GM12873 (cell line): Measurements from ENCODE around the gene SOX21.

Experiments used
- TF ChIP-seq, protein P1 (sequence below): IDR thresholded peaks from 2 replicates; pipeline ENCODE4 v1.5.1; 2012; ENCODE audit warnings: low read depth, mild to moderate bottlenecking, moderate library complexity, low read length, control low read depth; ENCODE audit not compliant: insufficient read depth; ENCODE audit errors: missing control alignments

Gene SOX21

DNA sequence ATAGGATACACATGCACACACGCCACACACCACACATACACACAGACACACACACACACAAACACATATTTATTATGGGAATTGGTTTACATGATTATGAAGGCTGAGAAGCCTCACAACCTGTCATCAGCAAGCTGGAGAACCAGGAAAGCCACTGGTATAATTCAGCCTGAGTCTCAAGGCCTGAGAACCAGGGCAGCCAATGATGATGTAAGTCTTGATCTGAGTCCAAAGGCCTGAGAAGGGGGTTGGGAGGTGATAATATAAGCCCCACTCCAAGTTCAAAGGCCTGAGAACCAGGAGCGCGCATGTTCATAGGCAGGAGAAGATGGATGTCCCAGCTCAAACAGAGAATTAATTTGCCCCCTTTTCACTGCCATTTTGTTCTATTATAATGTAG lies 18.7 kb upstream of the SOX21 start:
- TF ChIP-seq, protein P1, sequence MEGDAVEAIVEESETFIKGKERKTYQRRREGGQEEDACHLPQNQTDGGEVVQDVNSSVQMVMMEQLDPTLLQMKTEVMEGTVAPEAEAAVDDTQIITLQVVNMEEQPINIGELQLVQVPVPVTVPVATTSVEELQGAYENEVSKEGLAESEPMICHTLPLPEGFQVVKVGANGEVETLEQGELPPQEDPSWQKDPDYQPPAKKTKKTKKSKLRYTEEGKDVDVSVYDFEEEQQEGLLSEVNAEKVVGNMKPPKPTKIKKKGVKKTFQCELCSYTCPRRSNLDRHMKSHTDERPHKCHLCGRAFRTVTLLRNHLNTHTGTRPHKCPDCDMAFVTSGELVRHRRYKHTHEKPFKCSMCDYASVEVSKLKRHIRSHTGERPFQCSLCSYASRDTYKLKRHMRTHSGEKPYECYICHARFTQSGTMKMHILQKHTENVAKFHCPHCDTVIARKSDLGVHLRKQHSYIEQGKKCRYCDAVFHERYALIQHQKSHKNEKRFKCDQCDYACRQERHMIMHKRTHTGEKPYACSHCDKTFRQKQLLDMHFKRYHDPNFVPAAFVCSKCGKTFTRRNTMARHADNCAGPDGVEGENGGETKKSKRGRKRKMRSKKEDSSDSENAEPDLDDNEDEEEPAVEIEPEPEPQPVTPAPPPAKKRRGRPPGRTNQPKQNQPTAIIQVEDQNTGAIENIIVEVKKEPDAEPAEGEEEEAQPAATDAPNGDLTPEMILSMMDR: no peak

- TF ChIP-seq, protein P1: no peak
Measured at GRCh38 chr13:94726425-94726824, 14.1 kb upstream of the SOX21 start.

- TF ChIP-seq, protein P1: no peak
Measured at GRCh38 chr13:94722609-94723345, 10.4 kb upstream of the SOX21 start.

GRCh38 chr13:94717916-94718315 lies 5.6 kb upstream of the SOX21 start:
- TF ChIP-seq, protein P1: no peak

GRCh38 chr13:94716016-94716415 lies 3.7 kb upstream of the SOX21 start:
- TF ChIP-seq, protein P1: no peak

DNA sequence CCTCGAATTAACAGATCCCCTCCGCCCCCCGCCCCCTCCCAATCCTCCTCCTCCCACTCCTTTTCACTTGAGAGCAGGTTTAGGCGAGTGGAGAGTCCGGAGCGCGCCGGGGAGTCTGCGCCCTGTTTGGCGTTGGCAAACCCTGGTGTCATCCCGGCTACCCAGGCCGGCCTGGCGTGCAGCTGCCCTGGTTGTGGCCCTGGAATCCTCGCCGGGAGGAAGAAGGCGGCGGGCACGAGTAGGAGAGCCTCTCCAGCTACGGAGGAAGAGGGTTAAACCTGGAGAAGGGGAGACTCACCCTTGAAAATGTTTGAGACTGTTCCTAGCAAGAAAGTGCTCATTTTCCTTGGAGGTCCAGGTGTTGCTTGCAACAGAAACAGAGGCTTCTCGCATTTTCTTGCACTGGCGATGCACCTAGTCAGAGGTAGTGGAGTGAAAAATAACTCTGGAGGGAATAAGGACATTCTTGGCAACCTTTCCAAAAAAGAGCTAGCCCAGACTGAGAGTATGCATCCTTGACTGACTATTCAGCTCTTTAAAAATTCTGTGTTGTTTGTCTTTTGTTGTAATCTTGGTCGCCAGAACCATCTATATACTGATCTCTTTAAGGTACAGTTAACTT lies 1.3 kb upstream of the SOX21 start:
- TF ChIP-seq, protein P1: no peak

DNA sequence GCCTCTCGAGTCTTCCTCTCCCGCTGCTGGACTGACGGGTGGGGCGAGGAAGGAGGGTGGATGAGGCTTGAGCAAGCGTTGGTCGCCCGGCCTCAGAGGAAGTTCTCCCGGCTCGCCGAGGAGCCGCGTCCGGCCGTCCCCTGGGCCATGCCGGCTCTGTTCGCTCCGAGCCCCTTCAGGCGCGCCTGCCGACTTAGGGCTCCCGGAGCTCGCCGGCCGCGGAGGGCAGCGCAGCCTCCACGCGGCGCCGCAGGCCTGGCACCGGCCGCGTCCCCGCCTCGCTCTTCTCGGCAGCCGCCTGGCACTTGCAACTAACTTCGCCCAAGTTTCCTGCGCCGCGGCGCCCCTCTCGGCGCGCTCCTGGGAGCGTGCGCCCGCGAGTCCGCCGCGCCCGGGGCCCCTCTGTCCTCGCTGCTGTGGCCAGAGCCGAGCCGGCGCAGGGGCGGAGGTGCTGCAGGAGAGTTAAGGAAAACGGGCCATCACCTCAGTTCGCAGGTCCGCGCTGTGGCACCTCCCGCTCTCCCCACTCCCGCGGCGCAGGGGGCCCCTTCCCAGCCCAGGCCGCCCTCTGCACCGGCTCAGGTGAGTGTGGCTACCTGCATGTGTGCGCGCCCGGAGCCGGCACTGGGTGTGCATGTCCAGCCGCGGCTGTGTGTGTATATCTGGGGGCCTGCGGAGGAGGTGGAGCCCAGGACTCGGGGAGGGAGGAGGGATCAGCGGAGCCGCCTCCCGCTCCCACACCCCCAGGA lies 641 bp upstream of the SOX21 start:
- TF ChIP-seq, protein P1: no peak
